AG09319 (cell line): Measurements from ENCODE around the gene TSC22D2.

Experiments
- DNase-seq: peaks from one replicate; pipeline ENCODE4 v3.0.0-alpha.2; 2010; ENCODE audit warnings: low read depth; ENCODE audit errors: extremely low read depth
- CTCF ChIP-seq: IDR thresholded peaks from 2 replicates; pipeline ENCODE4 v1.5.1; 2011; ENCODE audit warnings: low read depth, mild to moderate bottlenecking, inconsistent platforms, low read length, moderate library complexity

Gene TSC22D2

GRCh38 chr3:150374975-150375374 lies 33.1 kb upstream of the TSC22D2 start:
- no peak for DNase-seq
- TF ChIP-seq CTCF, result no peak

GRCh38 chr3:150376001-150376848 lies 31.9 kb upstream of the TSC22D2 start:
- no peak for TF ChIP-seq CTCF
- DNase-seq, result peak; percentile 71

GRCh38 chr3:150377601-150378300 lies 30.3 kb upstream of the TSC22D2 start:
- DNase-seq, result no peak
- TF ChIP-seq CTCF, result no peak

GRCh38 chr3:150378301-150378748 lies 29.8 kb upstream of the TSC22D2 start:
- DNase-seq, result no peak
- TF ChIP-seq CTCF, result no peak

GRCh38 chr3:150379469-150379868 lies 28.6 kb upstream of the TSC22D2 start:
- DNase-seq, result no peak
- no peak for TF ChIP-seq CTCF

GRCh38 chr3:150384296-150385212 lies 23.5 kb upstream of the TSC22D2 start:
- no peak for DNase-seq
- no peak for TF ChIP-seq CTCF
